ENCODE data around the gene C13orf46. TPM values are rescaled to one million over a fixed set of nuclear protein-coding genes. Genes with fewer than 3 reads are reported as not detected.
"Not testable (repeated sequence)": the region's sequence is repeated elsewhere in the genome, so short reads cannot be mapped to it uniquely, and the experiment has no call there.

Gene C13orf46
- polyA plus RNA-seq, 1 experiment, result 0.65 TPM

- no peak for TF ChIP-seq CTCF (IDR thresholded peaks at IDR 0.05; ENCODE audit: insufficient read depth, low read depth, low read length)
- no peaks in the 10 kb centered on the region for H3K27me3 ChIP-seq (ENCODE audit: control insufficient read depth, insufficient read depth, low read length)
- no peak overlapping the region for H3K4me3 ChIP-seq (ENCODE audit: low read depth, low read length)
- ChIA-PET CTCF (interaction anchor here (0.7 kb wide), 1 partner anchor 63 kb away, joined by 3 read pairs; no protein-coding TSS in a partner anchor), POLR2A (no interaction called here)
- no peak for DNase-seq (ENCODE audit: low read depth)
- no peaks in the 10 kb centered on the region for H3K36me3 ChIP-seq (ENCODE audit: control insufficient read depth, insufficient read depth, low read length)
These were observed 56.8 kb downstream of the C13orf46 start for GRCh38 chr13:113917096-113917495.

GRCh38 chr13:113916330-113916815, 57.5 kb downstream of the C13orf46 start:
- ChIA-PET CTCF (no interaction called here), POLR2A (no interaction called here)
- TF ChIP-seq CTCF (IDR thresholded peaks at IDR 0.05; ENCODE audit: insufficient read depth, low read depth, low read length), result no peak
- Histone ChIP-seq H3K27me3 (ENCODE audit: control insufficient read depth, insufficient read depth, low read length) (no peaks in the 10 kb centered on the region), H3K36me3 (ENCODE audit: control insufficient read depth, insufficient read depth, low read length) (no peaks in the 10 kb centered on the region), H3K4me3 (ENCODE audit: low read depth, low read length) (no peak overlapping the region)
- DNase-seq (ENCODE audit: low read depth), result no peak

GRCh38 chr13:113915786-113916329, 58.0 kb downstream of the C13orf46 start:
- TF ChIP-seq CTCF (IDR thresholded peaks at IDR 0.05; ENCODE audit: insufficient read depth, low read depth, low read length), result no peak
- ChIA-PET CTCF (no interaction called here), POLR2A (no interaction called here)
- Histone ChIP-seq H3K27me3 (ENCODE audit: control insufficient read depth, insufficient read depth, low read length) (no peaks in the 10 kb centered on the region), H3K4me3 (ENCODE audit: low read depth, low read length) (no peak overlapping the region), H3K36me3 (ENCODE audit: control insufficient read depth, insufficient read depth, low read length) (no peaks in the 10 kb centered on the region)
- DNase-seq (ENCODE audit: low read depth), result no peak

GRCh38 chr13:113915012-113915763, 58.7 kb downstream of the C13orf46 start:
- no peaks in the 10 kb centered on the region for H3K36me3 ChIP-seq (ENCODE audit: control insufficient read depth, insufficient read depth, low read length)
- no peak for DNase-seq (ENCODE audit: low read depth)
- no peak for TF ChIP-seq CTCF (IDR thresholded peaks at IDR 0.05; ENCODE audit: insufficient read depth, low read depth, low read length)
- CTCF ChIA-PET, result interaction anchor here (1.6 kb wide), 1 partner anchor 9 kb away, joined by 4 read pairs; no protein-coding TSS in a partner anchor
- H3K4me3 ChIP-seq (ENCODE audit: low read depth, low read length), result no peak overlapping the region
- POLR2A ChIA-PET, result no interaction called here
- no peaks in the 10 kb centered on the region for H3K27me3 ChIP-seq (ENCODE audit: control insufficient read depth, insufficient read depth, low read length)

GRCh38 chr13:113914333-113915011, 59.4 kb downstream of the C13orf46 start:
- no peak overlapping the region for H3K4me3 ChIP-seq (ENCODE audit: low read depth, low read length)
- no peaks in the 10 kb centered on the region for H3K36me3 ChIP-seq (ENCODE audit: control insufficient read depth, insufficient read depth, low read length)
- POLR2A ChIA-PET, result no interaction called here
- no peaks in the 10 kb centered on the region for H3K27me3 ChIP-seq (ENCODE audit: control insufficient read depth, insufficient read depth, low read length)
- CTCF ChIA-PET, result interaction anchor here (1.6 kb wide), 1 partner anchor 9 kb away, joined by 4 read pairs; no protein-coding TSS in a partner anchor
- no peak for TF ChIP-seq CTCF (IDR thresholded peaks at IDR 0.05; ENCODE audit: insufficient read depth, low read depth, low read length)
- DNase-seq (ENCODE audit: low read depth), result no peak

GRCh38 chr13:113913838-113914237, 60.0 kb downstream of the C13orf46 start:
- H3K4me3 ChIP-seq (ENCODE audit: low read depth, low read length); H3K36me3 ChIP-seq (ENCODE audit: control insufficient read depth, insufficient read depth, low read length); H3K27me3 ChIP-seq (ENCODE audit: control insufficient read depth, insufficient read depth, low read length); POLR2A ChIA-PET; DNase-seq (ENCODE audit: low read depth): not testable (repeated sequence)
- CTCF ChIA-PET, result interaction anchor here (1.6 kb wide), 1 partner anchor 10 kb away, joined by 4 read pairs; no protein-coding TSS in a partner anchor

GRCh38 chr13:113913408-113913807, 60.5 kb downstream of the C13orf46 start:
- DNase-seq (ENCODE audit: low read depth); H3K4me3 ChIP-seq (ENCODE audit: low read depth, low read length); CTCF ChIA-PET; H3K27me3 ChIP-seq (ENCODE audit: control insufficient read depth, insufficient read depth, low read length); POLR2A ChIA-PET; H3K36me3 ChIP-seq (ENCODE audit: control insufficient read depth, insufficient read depth, low read length): not testable (repeated sequence)
